ENCODE data around the gene C5orf15.

Gene C5orf15

GRCh38 chr5:133968204-133968980 lies at the start of gene C5orf15:
TSS of gene C5orf15 (minus strand) at chr5:133968625. CDS start at chr5:133968584, 41 bp downstream.
- TF ChIP-seq, protein P1, sequence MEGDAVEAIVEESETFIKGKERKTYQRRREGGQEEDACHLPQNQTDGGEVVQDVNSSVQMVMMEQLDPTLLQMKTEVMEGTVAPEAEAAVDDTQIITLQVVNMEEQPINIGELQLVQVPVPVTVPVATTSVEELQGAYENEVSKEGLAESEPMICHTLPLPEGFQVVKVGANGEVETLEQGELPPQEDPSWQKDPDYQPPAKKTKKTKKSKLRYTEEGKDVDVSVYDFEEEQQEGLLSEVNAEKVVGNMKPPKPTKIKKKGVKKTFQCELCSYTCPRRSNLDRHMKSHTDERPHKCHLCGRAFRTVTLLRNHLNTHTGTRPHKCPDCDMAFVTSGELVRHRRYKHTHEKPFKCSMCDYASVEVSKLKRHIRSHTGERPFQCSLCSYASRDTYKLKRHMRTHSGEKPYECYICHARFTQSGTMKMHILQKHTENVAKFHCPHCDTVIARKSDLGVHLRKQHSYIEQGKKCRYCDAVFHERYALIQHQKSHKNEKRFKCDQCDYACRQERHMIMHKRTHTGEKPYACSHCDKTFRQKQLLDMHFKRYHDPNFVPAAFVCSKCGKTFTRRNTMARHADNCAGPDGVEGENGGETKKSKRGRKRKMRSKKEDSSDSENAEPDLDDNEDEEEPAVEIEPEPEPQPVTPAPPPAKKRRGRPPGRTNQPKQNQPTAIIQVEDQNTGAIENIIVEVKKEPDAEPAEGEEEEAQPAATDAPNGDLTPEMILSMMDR (IDR thresholded peaks at IDR 0.05; ENCODE audit: control insufficient read depth, insufficient read depth, low read depth, low read length, missing control alignments): peak; percentile 21
- peak within 1 kb of the TSS; percentile 94 for H3K4me3 ChIP-seq (ENCODE audit: control insufficient read depth, low read depth, low read length)
- DNase-seq (ENCODE audit: low read depth): peak; percentile 89

DNA sequence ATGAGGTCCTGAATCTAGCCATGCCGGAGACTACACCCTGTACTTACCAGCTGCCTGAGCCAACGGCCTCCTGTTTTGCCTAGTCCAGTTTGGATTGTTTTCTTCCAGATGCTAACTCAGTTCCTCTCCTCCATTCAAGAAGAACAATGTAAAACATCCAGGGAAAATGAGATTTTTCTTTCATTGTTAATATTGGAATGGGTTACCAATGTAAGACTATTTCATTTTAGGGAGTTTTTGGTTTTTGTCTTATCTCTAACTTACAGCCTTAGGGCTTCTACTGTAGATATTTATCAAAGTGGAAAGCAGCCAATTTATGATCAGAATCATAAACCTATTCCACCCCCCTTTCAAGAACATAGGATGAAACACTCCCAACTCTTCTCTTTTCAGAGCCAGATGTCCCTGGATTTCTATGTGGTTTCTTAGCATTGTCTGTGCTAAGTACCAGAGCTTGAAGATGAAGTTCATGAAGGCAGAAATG lies 39.9 kb upstream of the C5orf15 start:
- DNase-seq (ENCODE audit: low read depth): no peak
- TF ChIP-seq, protein P1 (IDR thresholded peaks at IDR 0.05; ENCODE audit: control insufficient read depth, insufficient read depth, low read depth, low read length, missing control alignments): no peak
- H3K4me3 ChIP-seq (ENCODE audit: control insufficient read depth, low read depth, low read length): no peak overlapping the region

- no peak overlapping the region for H3K4me3 ChIP-seq (ENCODE audit: control insufficient read depth, low read depth, low read length)
- no peak for DNase-seq (ENCODE audit: low read depth)
- TF ChIP-seq, protein P1 (IDR thresholded peaks at IDR 0.05; ENCODE audit: control insufficient read depth, insufficient read depth, low read depth, low read length, missing control alignments): no peak
Measured at GRCh38 chr5:134007581-134008265, 39.3 kb upstream of the C5orf15 start.

DNA sequence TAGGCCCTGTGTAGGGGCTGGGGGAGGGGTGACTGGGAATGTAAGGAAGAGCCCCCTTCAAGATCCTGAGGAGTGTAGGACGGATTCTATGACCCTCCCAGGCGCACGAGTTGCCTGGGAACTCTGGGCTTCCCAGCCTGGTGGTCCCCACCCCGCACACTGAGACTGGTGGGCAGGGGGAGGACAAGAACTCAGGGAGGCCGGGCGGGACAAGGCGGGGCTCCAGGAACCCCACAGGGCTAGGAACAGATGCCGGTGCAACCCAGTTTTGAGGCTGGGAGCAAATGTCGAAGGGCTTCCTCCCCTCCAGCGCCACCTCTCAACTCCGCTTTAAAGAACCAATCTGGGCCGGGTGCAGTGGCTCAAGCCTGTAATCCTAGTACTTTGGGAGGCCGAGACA lies 37.7 kb upstream of the C5orf15 start:
- TF ChIP-seq, protein P1 (IDR thresholded peaks at IDR 0.05; ENCODE audit: control insufficient read depth, insufficient read depth, low read depth, low read length, missing control alignments): no peak
- peak overlapping the region; percentile 75 for H3K4me3 ChIP-seq (ENCODE audit: control insufficient read depth, low read depth, low read length)
- no peak for DNase-seq (ENCODE audit: low read depth)

DNA sequence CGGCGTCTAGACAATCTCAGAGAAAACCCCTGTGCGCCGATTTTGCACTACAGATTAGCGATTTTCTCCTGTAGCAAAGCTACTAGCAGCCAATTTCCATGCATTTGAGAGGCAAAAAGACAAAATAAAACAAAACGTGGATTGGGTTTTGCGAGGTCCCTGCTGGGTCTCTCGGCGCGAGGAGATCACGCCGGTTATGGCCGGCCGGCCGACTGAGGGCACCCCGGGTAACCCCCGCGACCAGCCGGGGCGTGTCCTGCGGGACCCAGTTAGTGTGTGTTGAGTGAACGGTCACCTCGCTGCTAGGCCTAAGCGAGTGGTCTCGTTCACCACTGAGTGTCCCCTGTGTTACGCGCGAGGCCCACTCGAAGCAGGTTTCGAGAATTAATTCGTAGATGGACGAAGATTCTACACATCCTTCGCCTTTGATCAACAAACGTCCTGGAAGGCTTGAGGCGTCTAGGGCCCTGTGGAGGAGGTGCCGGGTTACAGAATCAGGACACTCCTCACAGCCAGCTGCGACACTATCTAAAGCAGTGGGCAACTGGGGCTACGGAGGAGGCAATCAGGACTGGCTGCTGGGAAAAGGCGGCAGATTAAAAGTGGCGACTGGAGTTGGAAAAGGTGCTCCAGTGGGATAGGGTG lies 37.1 kb upstream of the C5orf15 start:
- DNase-seq (ENCODE audit: low read depth): no peak
- TF ChIP-seq, protein P1 (IDR thresholded peaks at IDR 0.05; ENCODE audit: control insufficient read depth, insufficient read depth, low read depth, low read length, missing control alignments): no peak
- H3K4me3 ChIP-seq (ENCODE audit: control insufficient read depth, low read depth, low read length): peak overlapping the region; percentile 75

DNA sequence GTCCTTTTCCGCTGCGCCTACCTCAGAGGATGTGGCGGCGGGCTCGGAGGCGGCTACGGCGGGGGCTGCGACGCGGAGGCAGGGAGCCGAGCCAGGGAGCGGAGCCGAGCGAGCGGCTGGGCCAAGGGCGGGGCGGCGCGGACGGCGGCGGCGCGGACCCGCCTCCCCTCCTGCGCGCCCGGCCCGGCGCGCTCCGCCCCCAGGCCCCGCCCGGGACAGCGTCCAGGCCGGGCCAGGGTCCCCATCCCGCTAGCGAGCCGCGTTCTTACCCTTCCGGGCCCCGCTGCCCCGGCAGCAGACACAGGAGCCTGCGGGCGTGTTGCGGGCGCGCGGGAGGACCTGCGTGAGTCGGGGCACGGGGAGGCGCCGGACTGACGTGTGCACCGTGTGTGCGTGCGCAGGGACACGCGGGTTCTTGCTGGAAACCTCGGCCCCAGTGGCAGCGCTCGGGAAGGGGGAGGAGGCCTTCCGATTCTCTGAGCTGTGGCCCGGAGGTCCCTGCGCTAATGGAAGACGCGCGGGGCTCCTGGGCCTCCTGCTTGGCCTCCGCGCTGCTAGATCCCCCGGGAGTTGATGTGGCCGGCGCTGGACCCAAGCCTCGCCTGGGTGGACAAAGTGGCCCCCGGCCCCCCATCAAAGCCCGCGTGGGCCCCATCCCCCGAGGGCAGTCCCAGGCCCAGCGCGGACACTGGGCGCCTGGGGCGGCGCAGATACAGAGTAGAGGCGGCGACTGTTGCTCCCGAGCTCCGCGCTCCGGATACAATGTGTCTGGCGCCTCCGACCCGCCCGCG lies 36.4 kb upstream of the C5orf15 start, which contains the start of gene VDAC1:
Gene VDAC1 (minus strand): TSS at position 350 of the 791 bp plus-strand sequence. CDS start 11,963 bp downstream, outside the sequence.
- TF ChIP-seq, protein P1 (IDR thresholded peaks at IDR 0.05; ENCODE audit: control insufficient read depth, insufficient read depth, low read depth, low read length, missing control alignments): no peak
- peak within 1 kb of the TSS; percentile 75 for H3K4me3 ChIP-seq (ENCODE audit: control insufficient read depth, low read depth, low read length)

More for the DNA sequence above, 36.4 kb upstream of the C5orf15 start, which contains the start of gene VDAC1:
- DNase-seq (ENCODE audit: low read depth): peak; percentile 75

All from AG09309 (cell line).